NCI-H2196 (cell line): ENCODE measurements around the gene CDH16.
"Not testable (repeated sequence)": the region's sequence is repeated elsewhere in the genome, so short reads cannot be mapped to it uniquely, and the experiment has no call there.

Source experiments
- DNase-seq: peaks from one replicate; lab custom pipeline; 2025; ENCODE audit not compliant: unreplicated experiment; lab: John Stamatoyannopoulos, UW

The CDH16 gene

DNA sequence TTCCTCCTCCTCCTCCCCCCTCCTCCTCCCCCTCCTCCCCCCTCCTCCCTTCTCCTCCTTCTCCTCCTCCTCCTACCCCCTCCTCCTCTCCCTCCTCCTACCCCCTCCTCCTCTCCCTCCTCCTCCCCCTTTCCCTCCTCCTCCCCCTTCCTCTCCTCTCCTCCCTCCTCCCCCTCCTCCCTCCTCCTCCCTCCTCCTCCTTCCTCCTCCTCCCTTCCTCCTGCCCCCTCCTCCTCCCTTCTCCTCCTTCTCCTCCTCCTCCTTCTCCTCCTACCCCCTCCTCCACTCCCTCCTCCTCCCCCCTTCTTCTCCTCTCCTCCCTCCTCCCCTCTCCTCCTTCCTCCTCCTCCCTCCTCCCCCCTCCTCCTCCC lies 45.0 kb downstream of the CDH16 start:
- no peak for DNase-seq

DNA sequence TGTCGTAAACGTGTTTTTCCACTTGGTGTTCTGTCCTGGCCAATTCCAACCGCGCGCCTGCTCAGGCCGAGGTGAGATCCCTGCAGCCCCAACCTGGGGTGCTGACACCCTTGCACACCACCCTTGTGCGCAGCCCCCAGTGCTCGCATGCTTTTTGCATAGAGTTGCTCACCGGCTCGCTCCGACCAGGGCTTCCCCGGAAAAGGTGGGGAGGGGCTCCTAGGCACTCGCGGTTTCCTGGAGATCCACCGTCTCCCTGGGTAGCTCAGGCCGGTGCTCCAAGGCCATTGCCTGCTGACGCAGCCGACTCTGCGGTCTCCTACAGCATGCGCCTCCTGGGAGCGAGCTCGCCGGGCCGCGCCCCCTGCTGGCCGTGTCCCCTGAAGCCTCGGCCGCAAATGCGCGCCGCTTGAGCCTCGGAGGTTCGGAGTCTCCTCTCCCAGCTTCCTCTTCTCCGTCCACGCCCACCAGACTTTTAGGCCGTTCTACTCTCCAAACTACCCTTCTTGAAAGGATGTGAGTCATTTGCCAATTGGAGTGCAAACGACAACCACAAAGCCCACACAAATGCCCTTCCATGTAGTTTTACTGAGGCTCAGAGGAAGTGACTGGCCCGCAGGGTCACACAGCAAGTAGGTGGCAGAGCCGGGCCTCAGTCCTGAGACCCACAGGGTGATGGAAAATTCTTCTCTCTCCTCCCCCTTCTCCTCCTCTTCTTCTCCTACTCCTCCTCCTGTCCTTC lies 45.6 kb downstream of the CDH16 start:
- DNase-seq = peak; percentile 79

DNA sequence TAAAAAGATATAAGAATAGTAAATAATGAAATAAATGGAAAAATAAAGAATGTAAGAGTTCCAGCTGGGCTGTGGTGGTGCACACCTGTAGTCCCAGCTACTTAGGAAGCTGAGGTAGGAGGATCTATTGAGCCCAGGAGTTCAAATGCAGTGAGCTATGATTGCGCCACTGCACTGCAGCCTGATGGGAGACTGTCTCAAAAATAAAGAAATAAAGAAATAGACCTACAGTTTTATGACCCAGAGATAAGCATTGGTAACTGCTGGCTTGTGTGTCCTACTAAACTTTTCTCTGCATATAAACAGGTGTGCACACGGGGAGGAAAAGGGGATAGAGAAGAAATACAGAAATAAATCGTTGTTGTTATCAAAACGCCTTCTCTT lies 46.1 kb downstream of the CDH16 start:
- no peak for DNase-seq

DNA sequence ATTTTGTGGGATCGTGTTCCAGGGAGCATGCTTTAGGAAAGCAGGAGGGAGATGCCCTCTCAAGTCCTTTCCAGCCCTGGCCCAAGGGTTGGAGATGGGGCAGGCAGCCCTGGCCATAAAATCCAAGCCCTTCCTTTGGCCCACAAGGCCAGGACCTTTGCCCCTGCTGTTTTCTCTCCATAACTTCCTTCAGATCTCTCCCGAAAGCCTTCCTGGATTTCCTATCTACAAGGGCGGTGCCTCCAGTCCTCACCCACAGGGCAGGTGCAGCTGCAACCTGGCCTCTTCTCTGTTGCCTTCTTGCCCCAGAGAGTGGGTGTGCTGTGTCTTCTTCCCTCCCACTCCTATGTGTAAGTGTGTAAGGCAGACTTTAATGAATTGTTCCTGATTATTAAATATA lies 46.8 kb downstream of the CDH16 start:
- no peak for DNase-seq

DNA sequence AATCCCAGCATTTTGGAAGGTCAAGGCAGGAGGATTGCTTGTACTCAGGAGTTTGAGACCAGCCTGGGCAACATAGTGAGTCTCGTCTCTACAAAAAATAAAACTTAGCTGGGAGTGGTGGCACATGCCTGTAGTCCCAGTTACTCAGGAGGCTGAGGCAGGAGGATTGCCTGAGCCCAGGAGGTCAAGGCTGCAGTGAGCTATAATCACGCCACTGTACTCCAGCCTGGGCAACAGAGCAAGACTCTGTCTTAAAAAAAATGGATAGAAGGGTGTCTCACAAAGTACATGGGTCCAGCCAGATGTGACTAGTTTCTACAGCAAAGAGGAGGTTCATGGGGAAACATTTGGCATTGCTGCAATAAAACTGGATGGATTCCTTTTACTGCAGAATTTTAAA lies 47.3 kb downstream of the CDH16 start:
- DNase-seq = not testable (repeated sequence)

DNA sequence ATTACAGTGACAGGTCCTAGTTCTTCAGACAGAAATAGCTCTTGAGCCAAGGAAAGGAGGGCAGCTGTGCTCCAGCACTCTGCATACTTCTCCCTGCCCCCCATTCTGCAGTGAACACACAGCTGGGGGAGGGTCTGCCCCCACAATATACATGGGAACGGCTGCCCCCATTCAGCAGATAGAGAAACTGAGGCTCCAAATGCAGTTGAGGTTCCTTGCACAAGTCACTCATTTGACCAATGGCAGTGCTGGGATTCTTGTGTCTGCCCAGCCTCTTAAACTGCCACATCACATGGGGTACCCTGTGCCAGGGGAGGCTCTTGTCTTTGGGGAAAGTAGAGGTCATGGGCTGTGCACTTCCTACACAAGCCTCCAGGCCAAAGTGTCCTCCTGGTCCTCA lies 49.3 kb downstream of the CDH16 start:
- no peak for DNase-seq

DNA sequence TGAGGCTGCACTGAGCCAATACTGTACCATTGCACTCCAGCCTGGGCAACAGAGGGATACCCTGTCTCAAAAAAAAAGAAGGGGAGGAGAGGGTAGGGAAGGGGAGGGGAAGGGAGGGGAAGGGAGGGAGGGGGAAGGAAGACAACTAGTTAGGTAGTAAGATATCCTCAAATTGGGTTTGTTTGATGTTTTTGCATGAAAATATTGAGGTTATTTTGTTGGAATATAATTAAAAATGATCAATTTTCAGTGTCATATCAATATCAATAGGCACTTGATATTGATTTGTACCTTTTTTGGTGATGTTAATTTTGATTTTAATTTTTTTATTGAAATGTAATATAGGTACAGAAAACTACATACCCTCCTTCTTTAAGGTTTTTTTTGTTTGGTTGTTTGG lies 55.0 kb downstream of the CDH16 start:
- DNase-seq = no peak

DNA sequence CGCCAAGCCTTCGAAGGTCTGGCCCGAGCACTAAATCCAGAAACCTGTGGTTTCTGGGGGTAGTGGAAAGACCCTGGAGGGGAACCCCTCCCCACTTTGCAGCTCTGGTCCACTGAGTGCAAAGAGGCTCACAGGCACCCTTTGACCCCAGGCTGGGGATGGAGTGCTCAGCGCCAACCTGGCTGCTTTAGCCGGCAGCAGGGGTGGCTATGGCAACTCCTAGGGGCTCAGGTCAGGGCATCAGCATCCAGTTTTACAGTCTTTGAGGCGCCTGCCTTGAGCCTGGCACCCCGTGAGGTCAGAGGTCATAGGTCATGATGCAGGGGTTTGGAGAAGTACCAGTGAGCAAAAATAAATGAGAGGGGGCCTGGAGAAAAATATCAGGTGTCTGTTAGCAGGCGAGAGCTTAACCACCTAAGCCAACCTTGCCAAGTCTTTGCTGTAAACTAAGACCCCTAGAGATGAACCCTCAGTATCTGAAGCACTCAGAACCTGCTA lies 56.6 kb downstream of the CDH16 start:
- DNase-seq = no peak

DNA sequence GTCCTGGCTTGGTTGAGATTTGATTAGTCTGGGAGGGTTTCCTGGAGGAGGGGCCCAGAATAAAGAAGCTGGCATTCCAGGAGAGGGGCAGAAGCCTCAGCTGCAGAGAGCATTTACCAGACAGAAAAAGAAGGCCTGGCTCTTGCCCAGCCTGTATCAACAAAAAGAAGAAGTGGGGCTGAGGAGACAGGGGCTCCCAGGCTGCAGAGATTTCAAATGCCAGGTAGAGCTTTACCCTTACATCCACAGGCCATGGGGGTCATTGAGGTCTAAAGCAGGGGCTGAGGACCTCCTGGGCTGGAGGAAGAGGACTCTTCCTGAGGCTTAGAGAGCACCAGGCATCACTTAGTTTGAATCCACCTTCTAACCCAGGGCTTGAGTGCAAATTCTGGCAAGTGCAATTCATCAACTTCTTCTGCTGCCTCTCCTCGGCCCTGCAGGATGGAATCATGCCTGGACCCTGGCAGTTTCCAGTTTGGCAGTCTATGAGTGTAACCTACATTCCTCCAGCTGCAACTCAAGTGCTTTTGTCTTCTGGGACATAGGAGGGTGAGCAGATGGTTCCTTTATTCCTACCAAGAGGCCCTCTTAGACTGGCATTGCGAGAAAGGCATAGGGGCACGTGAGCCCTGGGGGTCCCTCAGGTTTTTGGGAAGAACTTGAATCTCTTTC lies 59.2 kb downstream of the CDH16 start:
- DNase-seq = no peak

DNA sequence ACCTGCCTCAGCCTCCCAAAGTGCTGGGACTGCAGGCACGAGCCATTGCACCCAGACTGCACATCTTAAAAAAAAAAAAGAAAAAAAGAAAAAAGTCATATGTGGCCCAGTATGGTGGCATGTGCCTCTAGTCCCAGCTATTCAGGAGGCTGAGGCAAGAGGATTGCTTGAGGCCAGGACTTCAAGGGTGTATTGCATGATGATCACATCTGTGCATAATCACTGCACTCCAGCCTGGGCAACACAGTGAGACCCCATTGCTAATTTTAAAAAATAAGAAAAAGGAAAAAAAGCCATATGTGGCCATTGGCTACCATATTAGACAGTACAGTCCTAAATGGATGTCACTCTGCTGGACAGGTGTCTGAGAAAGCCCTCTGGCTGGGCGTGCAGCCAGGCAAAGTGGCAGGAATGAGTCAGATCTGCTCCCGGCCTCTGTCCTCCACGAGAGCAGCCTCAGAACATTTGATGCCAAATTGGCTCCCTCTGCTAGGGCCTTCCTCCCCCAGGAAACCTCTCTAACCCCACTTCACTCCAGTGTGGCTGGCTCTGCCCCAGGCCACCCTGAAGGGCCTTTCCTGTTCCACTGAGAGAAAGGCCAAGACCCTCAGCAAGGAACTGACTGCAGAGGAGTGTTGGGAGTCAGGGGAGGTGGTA lies 59.8 kb downstream of the CDH16 start:
- DNase-seq = peak; percentile 74
